ENCODE data around the gene KIFC3.

KIFC3 gene

GRCh38 chr16:57764341-57765159, 37.7 kb downstream of the KIFC3 start:
- DNase-seq: no peak

GRCh38 chr16:57764006-57764340, 38.3 kb downstream of the KIFC3 start:
- DNase-seq: no peak

- DNase-seq: no peak
These were observed 38.8 kb downstream of the KIFC3 start for GRCh38 chr16:57763285-57764005.

GRCh38 chr16:57762365-57763040, 39.8 kb downstream of the KIFC3 start:
- DNase-seq: no peak

GRCh38 chr16:57761957-57762356, 40.3 kb downstream of the KIFC3 start:
- DNase-seq: no peak

- DNase-seq: peak; percentile 4
These were observed 41.0 kb downstream of the KIFC3 start for GRCh38 chr16:57761301-57761700.

- no peak for DNase-seq
These were observed 41.7 kb downstream of the KIFC3 start for GRCh38 chr16:57760357-57761160.

- no peak for DNase-seq
These were observed 42.5 kb downstream of the KIFC3 start for GRCh38 chr16:57759541-57760356.

- DNase-seq: no peak
These were observed 43.2 kb downstream of the KIFC3 start for GRCh38 chr16:57759131-57759530.

- DNase-seq: no peak
These were observed 43.8 kb downstream of the KIFC3 start for GRCh38 chr16:57758331-57759117.

- no peak for DNase-seq
These were observed 44.4 kb downstream of the KIFC3 start for GRCh38 chr16:57757883-57758282.

GRCh38 chr16:57757326-57757786, 44.9 kb downstream of the KIFC3 start:
- peak; percentile 19 for DNase-seq

GRCh38 chr16:57756424-57757325, 45.6 kb downstream of the KIFC3 start:
- DNase-seq: no peak

GRCh38 chr16:57755726-57756423, 46.4 kb downstream of the KIFC3 start:
- no peak for DNase-seq

GRCh38 chr16:57755061-57755684, 47.1 kb downstream of the KIFC3 start:
- no peak for DNase-seq

GRCh38 chr16:57754354-57755060, 47.8 kb downstream of the KIFC3 start:
- DNase-seq: no peak

- DNase-seq: no peak
These were observed 48.6 kb downstream of the KIFC3 start for GRCh38 chr16:57753448-57754353.
